ENCODE measurements around the gene FADD. TPM values are rescaled to one million over a fixed set of nuclear protein-coding genes. Genes with fewer than 3 reads are reported as not detected.
A peak's percentile ranks its signal among the peaks of the same experiment; 100 is the strongest.
"Not testable (repeated sequence)": the region's sequence is repeated elsewhere in the genome, so short reads cannot be mapped to it uniquely, and the experiment has no call there.

Gene FADD
- polyA plus RNA-seq, 12 donors = 5.8 to 9.9 (median 8.1) TPM; not detected in 1

DNA sequence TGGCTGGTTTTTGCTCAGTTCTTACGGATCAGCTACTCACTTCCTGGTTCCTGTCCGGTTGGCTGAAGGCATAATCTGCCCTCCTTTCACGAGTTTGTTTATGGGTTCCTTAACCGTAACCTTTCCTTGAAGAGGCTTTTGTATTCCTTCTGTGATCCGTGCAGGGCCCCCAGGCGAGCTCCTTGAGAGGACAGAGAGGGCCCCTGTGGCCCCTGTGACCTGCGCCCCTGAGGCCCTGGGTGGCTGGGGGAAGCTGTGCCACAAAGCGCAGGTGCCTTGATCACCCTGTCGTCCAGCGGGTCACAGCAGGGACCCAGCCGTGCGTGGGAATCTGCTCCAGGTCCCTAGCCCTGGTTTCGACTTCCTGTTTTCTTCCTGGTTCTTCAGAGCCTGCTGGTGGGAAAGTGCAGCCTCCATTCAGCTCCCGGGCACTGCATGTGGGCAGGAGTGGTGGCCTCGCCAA lies 27.8 kb upstream of the FADD start:
- DNase-seq = no peak

DNA sequence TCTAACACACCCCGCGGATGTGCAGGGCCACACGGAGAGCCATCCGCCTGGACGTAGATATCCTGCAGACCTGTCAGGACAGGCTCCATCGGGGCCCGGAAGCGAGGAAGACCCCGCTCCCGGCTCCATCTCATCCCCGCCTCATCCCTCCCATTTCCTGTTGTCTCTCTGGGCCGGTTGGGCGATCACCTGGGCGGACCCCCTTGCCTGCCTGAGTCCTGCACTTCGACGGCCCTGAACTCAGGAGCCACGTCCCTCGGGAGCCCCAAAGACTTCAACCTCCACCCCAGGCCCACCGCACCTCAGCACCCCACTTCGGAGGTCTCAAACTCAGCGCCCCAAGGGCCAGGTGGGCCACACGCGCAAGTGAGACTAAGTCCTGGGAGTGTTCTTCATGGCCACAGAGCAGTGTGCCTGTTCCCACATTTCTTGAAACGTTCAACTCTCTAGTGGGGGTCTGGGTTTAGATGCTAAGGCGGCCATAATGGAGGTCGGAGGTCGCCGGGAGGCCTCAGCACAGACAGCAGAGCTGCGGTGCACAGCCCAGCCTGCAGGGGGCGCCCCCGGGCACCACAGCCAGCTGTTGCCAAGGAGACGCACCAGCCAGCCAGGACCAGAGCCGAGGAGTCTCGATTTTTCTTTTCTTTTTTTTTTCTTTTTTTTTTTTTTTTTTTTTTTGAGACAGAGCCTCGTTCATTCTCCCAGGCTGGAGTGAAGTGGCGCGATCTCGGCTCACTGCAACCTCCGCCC lies 26.0 kb upstream of the FADD start:
- no peak for DNase-seq

DNA sequence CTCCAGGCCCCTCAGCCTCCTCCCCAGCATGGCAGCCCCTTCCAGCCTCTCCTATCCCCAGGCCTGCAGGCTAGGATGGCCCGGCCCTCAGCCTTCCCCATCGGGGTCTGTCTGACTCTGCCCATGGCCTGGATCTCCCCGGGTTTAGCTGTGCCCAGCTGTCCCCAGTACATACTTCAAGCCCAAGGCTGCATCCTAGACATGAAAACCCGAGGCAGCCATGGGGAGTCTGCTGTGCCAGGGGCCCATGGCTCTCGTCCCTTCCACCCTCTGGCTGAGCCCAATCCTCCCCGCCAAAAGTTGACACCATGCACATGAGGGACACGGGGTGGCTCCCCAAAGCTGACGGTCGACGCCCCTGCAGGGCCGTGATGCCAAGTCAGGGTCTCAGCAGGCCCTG lies 22.2 kb upstream of the FADD start:
- DNase-seq = no peak

GRCh38 chr11:70182266-70182665 lies 20.8 kb upstream of the FADD start:
- no peak for DNase-seq

DNA sequence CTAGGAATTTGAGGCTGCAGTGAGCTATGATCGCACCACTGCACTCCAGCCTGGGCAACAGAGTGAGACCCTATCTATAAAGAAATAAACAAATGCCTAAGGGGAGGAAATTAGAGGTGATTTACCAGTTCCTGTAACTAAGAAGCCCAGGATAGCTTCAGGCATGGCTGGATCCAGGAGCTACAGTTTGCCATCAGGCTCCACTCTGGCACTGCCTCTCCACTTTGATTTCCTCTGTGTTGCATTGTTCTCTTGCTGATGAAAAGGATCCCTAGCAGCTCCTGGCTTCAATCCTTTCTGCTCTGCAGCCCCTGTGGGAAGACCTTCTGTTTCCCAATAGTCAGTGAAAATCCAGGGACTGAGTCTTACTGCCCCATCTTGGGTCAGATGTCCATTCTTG lies 20.1 kb upstream of the FADD start:
- DNase-seq = no peak

- DNase-seq = no peak
Measured at GRCh38 chr11:70183483-70184176, 19.5 kb upstream of the FADD start.

DNA sequence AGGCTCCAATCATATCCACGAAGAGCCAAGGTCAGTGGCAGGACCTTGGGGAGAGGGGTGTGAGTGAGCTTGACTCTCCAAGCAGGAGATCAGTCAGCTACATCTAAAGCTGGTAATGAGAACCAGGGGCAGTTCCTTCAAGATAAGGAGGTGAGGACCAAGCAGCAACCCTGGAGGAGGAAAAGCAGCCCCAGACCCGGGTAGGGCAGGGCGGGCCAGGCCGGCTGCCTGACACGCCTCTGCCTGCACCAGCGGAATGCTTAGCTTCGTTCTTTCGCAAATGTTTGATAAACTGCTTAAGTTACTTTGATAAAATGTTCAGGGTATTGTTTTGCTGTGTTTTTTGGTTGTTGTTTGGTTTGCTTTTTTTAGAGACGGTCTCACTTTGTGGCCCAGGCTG lies 18.7 kb upstream of the FADD start:
- DNase-seq = no peak

- DNase-seq = no peak
Measured at GRCh38 chr11:70185348-70186055, 17.6 kb upstream of the FADD start.

- DNase-seq = no peak
Measured at GRCh38 chr11:70186420-70186819, 16.7 kb upstream of the FADD start.

DNA sequence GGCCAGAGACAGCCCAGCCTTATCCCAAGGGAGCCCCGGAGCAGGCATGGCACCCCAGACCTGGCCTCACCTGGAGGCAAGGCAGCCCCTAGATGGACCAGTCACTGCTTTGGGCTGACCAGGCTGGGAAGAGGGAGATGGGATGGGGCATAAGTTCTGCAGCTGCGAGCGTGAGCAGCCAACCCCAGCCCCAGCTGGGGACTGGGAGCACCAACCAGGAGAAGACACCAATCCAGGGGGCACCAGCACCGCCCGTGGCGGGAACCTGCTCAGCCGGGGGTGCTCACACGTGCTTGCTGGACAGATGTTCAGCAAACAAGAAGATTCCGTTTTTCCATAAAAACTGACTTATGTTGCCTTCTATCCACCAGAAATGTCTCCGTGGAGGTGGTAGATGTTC lies 16.2 kb upstream of the FADD start:
- no peak for DNase-seq

GRCh38 chr11:70187771-70188170 lies 15.3 kb upstream of the FADD start:
- DNase-seq = no peak

DNA sequence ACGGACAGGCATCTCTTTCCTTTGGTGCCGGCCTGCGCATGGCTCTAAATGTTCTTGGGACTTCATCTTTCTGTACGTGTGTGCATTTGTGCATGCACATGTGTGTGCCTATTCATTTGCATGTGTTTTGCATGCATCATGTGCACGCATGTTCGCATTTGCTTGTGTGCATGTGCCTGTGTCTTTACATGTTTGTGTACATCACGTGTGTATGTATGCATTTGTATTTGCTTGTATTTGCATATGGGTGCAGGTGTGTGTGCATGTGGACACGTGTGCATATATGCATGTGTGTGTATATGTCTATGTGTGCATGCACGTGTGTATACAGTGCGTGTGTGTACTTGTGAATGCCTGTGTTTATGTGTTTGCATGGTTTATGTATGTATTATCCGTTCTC lies 13.5 kb upstream of the FADD start:
- no peak for DNase-seq

DNA sequence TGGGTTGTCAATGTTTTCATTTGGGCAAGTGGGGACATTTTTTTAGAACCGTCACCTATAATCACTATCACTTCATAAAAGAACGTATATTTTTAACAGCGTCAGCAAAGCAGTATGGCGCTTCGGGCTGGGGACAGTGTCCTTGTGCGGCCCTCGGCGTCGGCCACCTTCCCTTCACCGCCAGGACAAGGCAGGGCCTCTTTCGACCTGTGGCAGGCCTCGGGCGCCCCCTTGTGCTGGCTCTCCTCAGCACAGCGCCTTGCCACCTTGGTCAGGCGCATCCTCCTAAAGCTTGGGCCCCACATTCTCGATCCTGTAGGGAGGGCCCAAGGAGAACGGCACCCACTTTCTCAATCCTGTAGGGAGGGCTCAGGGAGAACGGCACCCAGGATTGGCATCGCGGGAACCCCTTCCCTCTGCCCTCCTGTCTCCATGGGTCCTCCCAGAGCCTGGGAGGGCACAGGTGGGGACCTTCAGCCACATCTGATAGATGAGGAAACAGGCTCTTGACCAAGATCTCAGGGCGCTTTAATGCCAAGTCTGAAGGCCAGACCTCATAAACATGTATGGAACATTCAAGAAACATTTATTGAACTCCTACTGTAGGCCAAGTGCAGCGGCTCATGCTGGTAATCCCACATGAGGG lies 11.5 kb upstream of the FADD start:
- peak; percentile 53 for DNase-seq

DNA sequence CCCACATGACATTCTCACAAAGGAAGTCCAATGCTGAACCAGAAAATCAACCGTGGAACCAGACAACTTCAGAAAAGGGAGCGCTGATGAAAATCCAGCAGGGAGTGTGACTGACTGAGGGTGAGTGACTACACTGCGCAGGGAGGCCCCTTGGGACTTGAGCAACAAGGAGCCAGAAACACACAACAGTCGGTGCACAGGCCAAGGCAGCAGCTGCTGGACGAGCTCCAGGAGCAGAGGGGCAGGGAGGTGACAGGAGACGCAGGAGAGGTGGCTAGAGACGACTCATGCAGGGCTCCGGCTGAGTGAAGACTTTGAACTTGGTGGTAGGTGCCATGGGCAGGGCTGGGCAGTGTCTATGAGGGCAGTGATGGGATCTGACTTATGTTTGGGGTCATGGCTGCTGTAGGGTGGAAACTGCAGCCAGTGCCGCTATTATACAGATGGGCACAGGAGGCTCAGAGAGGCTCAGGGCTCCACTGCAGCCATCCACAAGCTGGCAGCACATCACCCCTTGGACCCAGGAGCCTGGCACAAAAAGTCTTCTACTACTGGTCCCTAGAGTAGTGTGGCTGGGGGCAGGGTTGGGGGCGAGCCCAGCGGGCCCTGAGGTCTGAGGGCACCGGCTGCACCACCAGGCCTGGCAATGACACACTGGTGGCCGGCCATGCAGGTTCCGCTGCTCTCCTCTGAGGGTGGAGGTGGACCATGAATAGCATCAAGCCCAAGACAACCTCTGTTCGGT lies 10.3 kb upstream of the FADD start:
- no peak for DNase-seq

DNA sequence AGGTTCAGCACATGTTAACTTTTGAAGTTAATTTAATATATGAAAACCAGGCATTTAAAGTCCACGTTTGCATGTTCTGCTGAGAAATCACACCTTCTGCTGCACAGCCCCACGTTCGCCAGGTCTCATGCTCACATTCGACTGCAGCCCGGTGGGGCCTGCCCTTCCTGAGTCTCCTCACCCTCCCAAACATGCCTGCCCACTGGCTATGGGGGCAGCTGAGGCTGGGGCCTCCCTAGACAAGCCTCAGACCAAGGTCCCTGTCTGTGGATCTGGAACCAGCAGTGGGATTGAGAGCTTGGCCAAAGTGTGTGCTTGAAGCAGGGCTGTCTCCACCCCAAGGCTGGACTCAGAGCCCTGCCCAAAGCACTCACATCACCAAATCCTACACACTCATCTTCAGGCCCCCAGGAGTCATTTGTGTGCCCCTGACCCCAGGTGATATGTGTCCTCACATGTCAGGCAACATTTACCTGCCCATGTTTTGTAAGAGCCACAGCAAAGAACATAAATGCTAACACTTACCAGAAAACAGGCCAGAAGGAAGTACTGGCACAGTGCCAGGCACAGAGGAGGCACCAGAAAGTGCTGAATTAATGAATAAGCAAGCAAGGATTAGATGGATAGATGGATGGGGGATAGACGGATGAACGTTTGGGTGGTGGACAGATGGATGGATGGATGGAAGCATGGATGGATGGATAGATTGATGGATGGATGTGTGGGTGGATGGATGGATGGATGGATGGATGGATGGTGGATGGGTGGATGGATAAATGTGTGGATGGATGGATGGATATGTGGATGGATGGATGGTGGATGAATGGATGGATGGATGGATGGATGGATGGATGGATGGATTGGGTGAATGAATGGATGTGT lies 9.4 kb upstream of the FADD start:
- DNase-seq = no peak

DNA sequence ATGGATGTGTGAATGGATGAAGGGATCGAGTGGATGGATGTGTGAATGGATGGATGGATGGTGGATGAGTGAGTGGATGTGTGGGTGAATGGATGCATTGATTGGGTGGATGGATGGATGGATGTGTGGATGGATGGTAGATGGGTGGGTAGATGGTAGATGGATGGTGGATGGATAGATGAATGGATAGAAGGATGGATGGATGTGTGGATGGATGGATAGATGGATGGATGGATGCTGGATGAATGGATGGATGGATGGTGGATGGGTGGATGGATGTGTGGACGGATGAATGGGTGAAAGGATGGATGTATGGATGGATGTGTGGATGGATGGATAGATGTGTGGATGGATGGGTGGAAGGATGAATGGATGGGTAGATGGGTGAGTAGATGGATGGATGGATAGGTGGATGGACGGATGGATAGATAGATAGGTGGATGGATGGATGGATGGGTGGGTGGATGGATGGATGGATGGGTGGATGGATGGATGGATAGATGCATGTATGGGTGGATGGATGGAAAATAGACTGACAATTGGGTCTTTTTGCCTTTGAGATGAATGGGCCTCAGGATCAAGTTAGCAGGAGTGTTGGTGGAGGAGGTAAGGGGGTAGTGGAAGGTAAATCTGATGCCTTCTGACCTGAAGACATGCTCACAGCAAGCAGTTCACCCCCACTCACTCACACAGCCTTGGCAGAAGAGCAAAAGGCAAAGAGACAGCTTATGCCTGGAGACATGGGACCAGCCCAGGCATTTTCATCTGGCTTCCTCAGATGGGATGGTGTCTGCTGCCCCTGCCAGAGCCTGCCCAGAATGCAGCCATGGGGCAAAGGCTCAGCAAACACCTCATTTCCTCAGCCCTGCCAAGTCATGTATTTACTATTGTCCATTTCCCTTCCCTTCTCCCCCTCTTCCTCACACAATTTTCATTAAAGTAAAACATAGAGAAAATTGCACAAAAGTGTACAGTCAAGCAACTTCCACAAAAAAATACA lies 8.0 kb upstream of the FADD start:
- no peak for DNase-seq

GRCh38 chr11:70200212-70200844 lies 2.8 kb upstream of the FADD start:
- no peak for DNase-seq

GRCh38 chr11:70201047-70201446 lies 2.0 kb upstream of the FADD start:
- DNase-seq = not testable (repeated sequence)
